Chondrocyte (in vitro differentiated cells): Measurements from ENCODE around the gene CHSY3. TPM values are rescaled to one million over a fixed set of nuclear protein-coding genes. Genes with fewer than 3 reads are reported as not detected.

Source experiments
- DNase-seq: peaks from one replicate; pipeline ENCODE4 v3.0.0; 2021; ENCODE audit warnings: mixed read lengths, low spot score
- H3K27ac Mint-ChIP-seq: one replicate; pipeline ENCODE4 v1.8.0; 2021; ENCODE audit warnings: mild to moderate bottlenecking, moderate library complexity, mixed read lengths; ENCODE audit not compliant: unreplicated experiment
- H3K27me3 Mint-ChIP-seq: 2 replicates; pipeline ENCODE4 v1.8.0; 2021; ENCODE audit warnings: low read depth, mixed read lengths
- H3K36me3 Mint-ChIP-seq: 2 replicates; pipeline ENCODE4 v1.8.0; 2021; ENCODE audit warnings: low read depth, mixed read lengths
- H3K4me1 Mint-ChIP-seq: 2 replicates; pipeline ENCODE4 v1.8.0; 2021; ENCODE audit warnings: low read depth, mild to moderate bottlenecking, mixed read lengths
- H3K4me3 Mint-ChIP-seq: one replicate; pipeline ENCODE4 v1.8.0; 2021; ENCODE audit warnings: mild to moderate bottlenecking, moderate library complexity, mixed read lengths; ENCODE audit not compliant: unreplicated experiment
- H3K9me3 Mint-ChIP-seq: 2 replicates; pipeline ENCODE4 v1.8.0; 2021; ENCODE audit warnings: low read depth, mixed read lengths
- CTCF ChIP-seq: fragments of 200-600 bp; sonication (generic); IDR thresholded peaks from 2 replicates; pipeline ENCODE4 v1.5.0; 2021; ENCODE audit warnings: antibody characterized with exemption, mild to moderate bottlenecking, moderate library complexity
- total RNA-seq: library from RNA; stranded (reverse); gene quantifications from 3 replicates; pipeline ENCODE4 v1.2.1, GENCODE V29; 2021

The CHSY3 gene
- total RNA-seq, 1 donor from 2014 or later, result 18.1 TPM

GRCh38 chr5:130037905-130038304 is 133.6 kb downstream of the CHSY3 start:
- no peak for TF ChIP-seq CTCF
- Mint-ChIP-seq H3K27ac (no peak overlapping the region), H3K27me3 (no peaks in the 10 kb centered on the region), H3K36me3 (no peaks in the 10 kb centered on the region), H3K9me3 (no peaks in the 10 kb centered on the region), H3K4me1 (peaks cover 13% of the 10 kb centered on the region), H3K4me3 (no peak overlapping the region)
- no peak for DNase-seq

- no peaks in the 10 kb centered on the region for H3K4me1 Mint-ChIP-seq
- H3K36me3 Mint-ChIP-seq, result peaks cover 6% of the 10 kb centered on the region
- TF ChIP-seq CTCF, result no peak
- no peak for DNase-seq
- no peaks in the 10 kb centered on the region for H3K27me3 Mint-ChIP-seq
- H3K4me3 Mint-ChIP-seq, result no peak overlapping the region
- H3K27ac Mint-ChIP-seq, result no peak overlapping the region
- peaks cover 5% of the 10 kb centered on the region for H3K9me3 Mint-ChIP-seq
Observed at GRCh38 chr5:130043834-130044233, 139.6 kb downstream of the CHSY3 start.

GRCh38 chr5:130045334-130045733 is 141.1 kb downstream of the CHSY3 start:
- Mint-ChIP-seq H3K27ac (no peak overlapping the region), H3K4me3 (no peak overlapping the region)

GRCh38 chr5:130050585-130050984 is 146.3 kb downstream of the CHSY3 start:
- no peak for TF ChIP-seq CTCF
- H3K27ac Mint-ChIP-seq, result no peak overlapping the region
- DNase-seq, result no peak
- H3K9me3 Mint-ChIP-seq, result no peaks in the 10 kb centered on the region
- H3K4me1 Mint-ChIP-seq, result peaks cover under 1% of the 10 kb centered on the region
- no peaks in the 10 kb centered on the region for H3K27me3 Mint-ChIP-seq
- H3K4me3 Mint-ChIP-seq, result no peak overlapping the region
- no peaks in the 10 kb centered on the region for H3K36me3 Mint-ChIP-seq

More at GRCh38 chr5:130045334-130045733, 141.1 kb downstream of the CHSY3 start:
- TF ChIP-seq CTCF, result no peak
- Mint-ChIP-seq H3K27me3 (no peaks in the 10 kb centered on the region), H3K4me1 (no peaks in the 10 kb centered on the region), H3K36me3 (peaks cover 6% of the 10 kb centered on the region), H3K9me3 (peaks cover 5% of the 10 kb centered on the region)
- DNase-seq, result no peak

GRCh38 chr5:130052752-130053151 is 148.5 kb downstream of the CHSY3 start:
- Mint-ChIP-seq H3K4me3 (no peak overlapping the region), H3K27me3 (no peaks in the 10 kb centered on the region), H3K27ac (no peak overlapping the region), H3K36me3 (no peaks in the 10 kb centered on the region), H3K9me3 (no peaks in the 10 kb centered on the region), H3K4me1 (peaks cover 11% of the 10 kb centered on the region)
- TF ChIP-seq CTCF, result no peak
- no peak for DNase-seq
